ENCODE data around the gene ELL. TPM values are rescaled to one million over a fixed set of nuclear protein-coding genes. Genes with fewer than 3 reads are reported as not detected.

ELL gene
- total RNA-seq, 1 donor from 2014 or later = 16.0 TPM

GRCh38 chr19:18435842-18436670, 85.8 kb downstream of the ELL start:
- H3K4me2 ChIP-seq (ENCODE audit: low read length) = peak overlapping the region; percentile 84
- H3K79me2 ChIP-seq (ENCODE audit: insufficient read depth, low read length) = peaks cover 11% of the 10 kb centered on the region
- Mint-ChIP-seq H3K27me3 (ENCODE audit: low read depth, unreplicated experiment) (no peaks in the 10 kb centered on the region), H3K27ac (ENCODE audit: unreplicated experiment) (peak overlapping the region; percentile 77), H3K36me3 (ENCODE audit: low read depth, unreplicated experiment) (peaks cover 3% of the 10 kb centered on the region), H3K4me3 (ENCODE audit: unreplicated experiment) (peak overlapping the region; percentile 79), H3K9me3 (ENCODE audit: unreplicated experiment) (no peaks in the 10 kb centered on the region), H3K4me1 (ENCODE audit: low read depth, unreplicated experiment) (peaks cover 19% of the 10 kb centered on the region)
- no peaks in the 10 kb centered on the region for H3K36me3 ChIP-seq (ENCODE audit: insufficient read depth, low read length)
- H3K4me1 ChIP-seq (ENCODE audit: insufficient read depth, low read length) = peaks cover 37% of the 10 kb centered on the region
- H3K9me3 ChIP-seq (ENCODE audit: insufficient read depth, low read depth, low read length) = no peaks in the 10 kb centered on the region
- no peak overlapping the region for H3K27ac ChIP-seq (ENCODE audit: low read depth, low read length)
- no peaks in the 10 kb centered on the region for H3K27me3 ChIP-seq (ENCODE audit: insufficient read depth, low read length)
- FAIRE-seq (no peak), DNase-seq (ENCODE audit: low read depth) (no peak)
- peak overlapping the region; percentile 28 for H3K4me3 ChIP-seq (ENCODE audit: insufficient read depth, low read depth, low read length)
- TF ChIP-seq CTCF (IDR thresholded peaks at IDR 0.05; ENCODE audit: insufficient read depth, low read depth, low read length) (no peak), EZH2 (IDR thresholded peaks at IDR 0.05; ENCODE audit: insufficient read depth, low read length) (no peak)
- no peak overlapping the region for H3K9ac ChIP-seq (ENCODE audit: low read length)
- no peak overlapping the region for H2AFZ ChIP-seq (ENCODE audit: low read depth, low read length)
- peaks cover 33% of the 10 kb centered on the region for H4K20me1 ChIP-seq (ENCODE audit: insufficient read depth, low read length)

- Histone ChIP-seq H2AFZ (ENCODE audit: low read depth, low read length) (no peak overlapping the region), H3K27ac (ENCODE audit: low read depth, low read length) (no peak overlapping the region), H3K4me2 (ENCODE audit: low read length) (no peak overlapping the region), H3K27me3 (ENCODE audit: insufficient read depth, low read length) (no peaks in the 10 kb centered on the region), H3K9me3 (ENCODE audit: insufficient read depth, low read depth, low read length) (no peaks in the 10 kb centered on the region), H4K20me1 (ENCODE audit: insufficient read depth, low read length) (peaks cover 25% of the 10 kb centered on the region), H3K4me1 (ENCODE audit: insufficient read depth, low read length) (peaks cover 37% of the 10 kb centered on the region), H3K4me3 (ENCODE audit: insufficient read depth, low read depth, low read length) (no peak overlapping the region), H3K36me3 (ENCODE audit: insufficient read depth, low read length) (no peaks in the 10 kb centered on the region), H3K79me2 (ENCODE audit: insufficient read depth, low read length) (peaks cover 12% of the 10 kb centered on the region), H3K9ac (ENCODE audit: low read length) (no peak overlapping the region)
- DNase-seq (ENCODE audit: low read depth) (no peak), FAIRE-seq (no peak)
- Mint-ChIP-seq H3K27ac (ENCODE audit: unreplicated experiment) (no peak overlapping the region), H3K9me3 (ENCODE audit: unreplicated experiment) (no peaks in the 10 kb centered on the region), H3K27me3 (ENCODE audit: low read depth, unreplicated experiment) (no peaks in the 10 kb centered on the region), H3K4me3 (ENCODE audit: unreplicated experiment) (peak overlapping the region; percentile 69), H3K4me1 (ENCODE audit: low read depth, unreplicated experiment) (peaks cover 20% of the 10 kb centered on the region), H3K36me3 (ENCODE audit: low read depth, unreplicated experiment) (peaks cover 3% of the 10 kb centered on the region)
- TF ChIP-seq CTCF (IDR thresholded peaks at IDR 0.05; ENCODE audit: insufficient read depth, low read depth, low read length) (no peak), EZH2 (IDR thresholded peaks at IDR 0.05; ENCODE audit: insufficient read depth, low read length) (no peak)
These were observed 86.6 kb downstream of the ELL start for GRCh38 chr19:18435178-18435841.
